Right ventricle myocardium superior (tissue), 1 donor: ENCODE measurements around the gene HSPA1B. TPM values are rescaled to one million over a fixed set of nuclear protein-coding genes. Genes with fewer than 3 reads are reported as not detected.
A peak's percentile ranks its signal among the peaks of the same experiment; 100 is the strongest.
"Not testable (repeated sequence)": the region's sequence is repeated elsewhere in the genome, so short reads cannot be mapped to it uniquely, and the experiment has no call there.

Source experiments
- ATAC-seq: fragments of 200-7000 bp; cut with Tn5 transposase; one replicate; pipeline ENCODE4 v1.9.1; 2020; ENCODE audit warnings: mild to moderate bottlenecking; ENCODE audit not compliant: poor library complexity
- DNase-seq: peaks from one replicate; pipeline ENCODE4 v3.0.0-alpha.2; 2020
- intact Hi-C: fragments of 100-400 bp; cut with DNase I; formaldehyde crosslinking; loops from one replicate; pipeline ENCODE4 v1.11.2; 2022
- long read RNA-seq: library from polyadenylated mRNA; unstranded; transcript quantifications from one replicate; pipeline ENCODE4 v2.0.0, GENCODE V29; 2021
- total RNA-seq: library from RNA; stranded (reverse); fragmentation: NEBNext Ultra II Directional; extraction: Animal tissue kit (Norgen Biotek cat#: 25700); gene quantifications from one replicate; pipeline ENCODE4 v1.2.1, GENCODE V29; 2021
- donor health status: DM: no; HTN: yes; CAD: no; lungs with severe emphysema.

HSPA1B gene
- 236 TPM for total RNA-seq
- long read RNA-seq, transcript HSPA1B-201 (1 exons, 2,521 nt) = major isoform, 81 of 86 reads
- long read RNA-seq, partial matches to known transcripts = 0 of 86 reads
- long read RNA-seq, other reads (novel, unspliced or antisense) = 5 of 86 reads

DNA sequence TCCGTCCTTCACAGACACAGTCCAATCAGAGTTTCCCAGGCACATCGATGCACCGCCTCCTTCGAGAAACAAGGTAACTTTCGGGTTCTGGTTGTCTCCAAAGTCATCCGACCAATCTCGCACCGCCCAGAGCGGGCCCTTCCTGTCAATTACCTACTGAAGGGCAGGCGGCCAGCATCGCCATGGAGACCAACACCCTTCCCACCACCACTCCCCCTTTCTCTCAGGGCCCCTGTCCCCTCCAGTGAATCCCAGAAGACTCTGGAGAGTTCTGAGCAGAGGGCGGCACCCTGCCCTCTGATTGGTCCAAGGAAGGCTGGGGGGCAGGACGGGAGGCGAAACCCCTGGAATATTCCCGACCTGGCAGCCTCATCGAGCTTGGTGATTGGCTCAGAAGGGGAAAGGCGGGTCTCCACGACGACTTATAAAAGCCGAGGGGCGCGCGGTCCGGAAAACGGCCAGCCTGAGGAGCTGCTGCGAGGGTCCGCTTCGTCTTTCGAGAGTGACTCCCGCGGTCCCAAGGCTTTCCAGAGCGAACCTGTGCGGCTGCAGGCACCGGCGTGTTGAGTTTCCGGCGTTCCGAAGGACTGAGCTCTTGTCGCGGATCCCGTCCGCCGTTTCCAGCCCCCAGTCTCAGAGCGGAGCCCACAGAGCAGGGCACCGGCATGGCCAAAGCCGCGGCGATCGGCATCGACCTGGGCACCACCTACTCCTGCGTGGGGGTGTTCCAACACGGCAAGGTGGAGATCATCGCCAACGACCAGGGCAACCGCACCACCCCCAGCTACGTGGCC, at the start of gene HSPA1B:
Gene HSPA1B (plus strand): TSS at position 453 of the 794 bp plus-strand sequence. CDS start 213 bp downstream, at position 666.
- DNase-seq = peak; percentile 100
- intact Hi-C loops = no loop called here
- peak; percentile 90 for ATAC-seq

GRCh38 chr6:31778193-31778592, 49.3 kb upstream of the HSPA1B start:
- no peak for DNase-seq
- ATAC-seq = no peak
- intact Hi-C loops = loop anchor here (10.0 kb wide), 1 partner anchor 93 kb away; the partner anchor contains the start of gene LY6G5C

DNA sequence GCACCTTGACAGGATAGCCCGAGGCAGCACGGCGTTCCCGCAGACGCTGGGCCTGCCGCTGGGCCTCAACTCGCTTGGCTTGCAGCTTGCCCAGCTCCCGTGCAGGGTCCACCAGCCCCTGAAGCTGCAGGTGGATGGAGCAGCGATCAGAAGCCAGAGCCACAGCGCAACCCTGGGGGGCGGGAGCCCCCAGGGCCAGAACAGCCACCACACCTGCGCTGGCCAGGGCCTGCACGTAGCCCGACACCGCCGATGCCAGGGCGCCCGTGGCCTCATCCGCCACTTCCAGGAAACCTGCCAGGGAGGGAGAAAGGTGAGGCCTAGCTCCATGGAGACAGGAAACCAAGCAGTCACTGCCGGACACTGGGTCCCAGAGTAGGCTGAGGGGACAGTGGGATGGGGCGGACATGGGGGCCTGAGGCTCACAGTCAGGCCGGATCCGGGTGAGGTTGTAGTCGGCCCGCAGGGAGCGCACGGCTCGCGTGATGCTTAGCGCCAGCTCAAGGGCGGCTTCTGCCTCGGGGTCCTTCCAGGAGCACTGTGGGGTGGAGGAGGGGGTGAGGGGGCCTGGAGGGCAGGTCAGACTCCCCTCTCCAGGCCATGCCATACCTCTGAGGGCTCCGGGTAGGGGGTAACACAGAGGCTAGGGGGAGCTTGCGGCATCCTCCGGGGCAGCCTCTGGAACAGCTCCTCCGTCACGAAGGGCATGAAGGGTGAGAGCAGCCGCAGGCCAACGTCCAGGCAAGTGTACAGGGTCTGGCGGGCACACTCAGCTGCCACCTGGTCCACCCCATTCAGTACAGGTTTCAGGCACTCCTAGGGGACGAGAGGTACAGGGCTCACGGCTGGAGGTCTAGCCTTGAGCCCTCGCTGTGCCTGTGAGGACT, 48.3 kb upstream of the HSPA1B start:
- DNase-seq (no peak), ATAC-seq (no peak)
- intact Hi-C loops = loop anchor here (10.0 kb wide), 1 partner anchor 94 kb away; the partner anchor contains the start of gene LY6G5C

- no peak for DNase-seq
Observed at GRCh38 chr6:31779908-31780307, 47.6 kb upstream of the HSPA1B start.

DNA sequence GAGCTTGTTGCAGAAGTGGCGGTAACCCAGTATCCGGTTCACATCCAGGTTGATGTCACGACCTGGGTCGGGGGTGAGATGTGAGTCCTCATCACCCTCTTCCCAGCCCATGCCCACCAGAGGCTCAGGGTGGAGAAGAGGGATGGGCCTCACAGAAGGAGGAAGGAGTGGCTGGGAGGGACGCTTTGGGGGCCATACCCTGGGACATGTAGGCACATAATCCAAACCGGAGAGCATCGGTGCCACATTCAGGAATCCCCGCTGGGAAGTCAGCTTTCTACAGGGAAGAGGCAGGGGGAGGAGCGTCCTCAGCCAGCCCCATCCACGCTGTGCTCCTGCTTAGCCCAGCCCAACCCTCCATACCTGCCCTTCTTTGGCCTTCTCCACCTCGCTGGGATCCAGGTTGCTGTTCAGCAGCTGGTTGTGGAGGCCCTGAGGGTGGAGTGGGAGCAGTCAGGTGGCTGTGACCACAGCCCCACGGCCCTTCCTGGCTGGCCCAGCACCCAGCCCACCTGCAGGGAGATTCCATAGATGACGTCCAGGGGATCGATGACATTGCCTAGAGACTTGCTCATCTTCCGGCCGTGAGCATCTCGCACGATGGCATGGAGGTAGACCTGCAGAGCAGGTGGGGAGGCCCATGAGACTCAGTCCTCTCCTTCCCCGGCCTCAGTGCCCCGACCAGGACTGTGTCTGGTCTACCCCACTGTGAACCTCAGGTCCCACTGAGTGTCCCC, 46.9 kb upstream of the HSPA1B start:
- ATAC-seq (no peak), DNase-seq (no peak)

More at GRCh38 chr6:31779908-31780307, 47.6 kb upstream of the HSPA1B start:
- intact Hi-C loops = loop anchor here (10.0 kb wide), 1 partner anchor 95 kb away; the partner anchor contains the start of gene LY6G5C
- no peak for ATAC-seq

DNA sequence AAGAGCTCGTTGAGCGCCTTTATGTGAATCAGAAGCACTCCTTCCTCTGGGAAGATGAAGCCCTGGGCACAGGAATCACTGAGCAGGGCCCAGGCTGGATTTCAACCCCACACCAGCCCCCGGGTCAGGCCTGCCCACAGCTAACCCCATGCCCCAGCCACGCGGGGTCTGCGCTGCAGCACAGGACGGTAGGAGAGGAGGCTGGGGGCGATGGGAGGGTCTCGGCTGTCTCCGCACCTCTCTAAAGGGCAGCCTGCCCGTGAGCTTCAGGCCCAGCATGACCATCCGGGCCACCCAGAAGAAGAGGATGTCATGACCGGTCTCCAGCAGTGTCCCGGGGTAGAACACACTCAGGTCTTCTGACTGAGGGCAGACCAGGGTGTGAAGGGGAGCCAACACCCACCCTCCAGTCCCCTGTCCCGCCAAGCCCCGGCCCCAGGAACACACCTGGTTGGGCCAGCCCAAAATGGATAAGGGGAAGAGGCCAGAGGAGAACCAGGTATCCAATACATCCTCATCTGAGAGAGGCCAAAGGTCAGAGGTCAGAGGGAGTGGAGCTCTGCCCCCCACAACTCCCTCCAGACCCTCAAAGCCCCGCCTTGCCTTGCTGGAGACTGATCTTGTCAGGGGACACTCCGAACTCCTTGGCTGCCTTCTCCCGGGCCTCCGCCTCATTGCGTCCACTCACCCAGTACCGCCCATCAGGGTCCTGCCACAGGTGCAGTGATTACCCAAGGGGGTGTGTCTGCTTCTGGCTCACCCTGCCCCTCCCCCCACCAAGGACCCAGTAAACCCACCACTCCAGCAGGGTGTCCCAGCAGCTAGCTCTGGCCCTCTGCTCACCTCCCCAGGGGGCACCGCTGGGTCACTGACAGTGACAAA, 46.1 kb upstream of the HSPA1B start:
- no peak for DNase-seq
- intact Hi-C loops = no loop called here

More for the DNA sequence above, 46.9 kb upstream of the HSPA1B start:
- intact Hi-C loops = no loop called here

GRCh38 chr6:31782126-31782855, 45.2 kb upstream of the HSPA1B start:
- DNase-seq = no peak
- intact Hi-C loops = no loop called here
- no peak for ATAC-seq

More for the DNA sequence above, 46.1 kb upstream of the HSPA1B start:
- ATAC-seq = no peak

DNA sequence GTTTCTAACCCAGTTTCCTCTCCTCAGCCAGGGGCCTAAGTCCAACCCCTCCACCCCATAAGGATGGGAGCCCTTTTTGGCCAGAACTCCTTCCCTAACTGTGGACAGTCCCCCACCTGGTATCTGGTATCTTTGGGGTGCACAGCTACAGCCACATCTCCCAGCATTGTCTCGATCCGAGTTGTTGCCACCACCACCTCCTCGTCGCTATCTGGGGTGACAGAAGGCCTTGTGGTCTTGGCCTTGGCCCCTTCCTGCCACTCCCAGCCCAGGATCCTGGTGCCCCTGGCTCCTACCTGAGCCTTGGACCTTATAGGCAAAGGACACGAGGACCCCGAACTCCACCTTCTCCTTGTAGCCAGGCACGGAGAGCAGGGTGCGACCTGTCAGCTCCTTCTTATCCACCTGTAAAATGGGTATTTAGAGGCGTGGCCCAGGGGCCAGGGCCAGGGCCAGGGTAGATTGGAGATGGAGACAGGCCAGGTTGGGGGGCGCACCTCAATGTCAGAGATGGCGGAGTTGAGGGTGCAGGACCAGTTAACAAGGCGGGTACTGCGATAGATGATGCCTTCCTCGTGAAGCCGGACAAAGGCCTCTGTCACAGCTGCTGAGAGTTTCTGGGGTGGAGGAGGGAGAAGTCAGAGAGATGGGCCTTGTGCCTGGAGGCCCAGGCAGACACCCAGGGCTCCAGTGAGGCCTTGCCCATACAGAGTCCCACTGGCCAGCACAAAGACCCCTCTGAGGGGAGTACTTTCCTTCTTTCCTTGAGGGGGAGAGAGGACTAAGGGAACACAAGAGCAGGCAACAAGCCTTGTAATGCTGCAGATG, 43.2 kb upstream of the HSPA1B start:
- no peak for DNase-seq
- intact Hi-C loops = no loop called here
- no peak for ATAC-seq

DNA sequence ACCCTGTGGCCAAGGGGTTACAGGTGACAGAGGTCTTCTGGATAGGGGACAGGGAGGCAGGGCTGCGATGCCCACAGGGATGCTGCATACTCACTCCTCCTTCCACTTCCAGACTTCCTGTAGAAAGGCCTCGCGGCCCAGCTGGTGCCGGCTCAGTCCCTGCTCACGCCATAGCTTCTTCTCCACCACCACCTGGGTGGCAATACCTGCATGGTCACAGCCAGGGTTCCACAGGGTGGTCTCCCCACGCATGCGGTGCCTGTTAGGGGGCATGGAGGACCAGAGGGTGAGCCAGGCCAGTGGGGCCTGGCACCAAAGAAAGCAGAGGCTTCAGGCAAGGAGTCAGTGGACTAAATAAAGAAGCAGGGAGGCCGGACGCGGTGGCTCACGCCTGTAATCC, 42.1 kb upstream of the HSPA1B start:
- no peak for DNase-seq
- no peak for ATAC-seq
- intact Hi-C loops = no loop called here

DNA sequence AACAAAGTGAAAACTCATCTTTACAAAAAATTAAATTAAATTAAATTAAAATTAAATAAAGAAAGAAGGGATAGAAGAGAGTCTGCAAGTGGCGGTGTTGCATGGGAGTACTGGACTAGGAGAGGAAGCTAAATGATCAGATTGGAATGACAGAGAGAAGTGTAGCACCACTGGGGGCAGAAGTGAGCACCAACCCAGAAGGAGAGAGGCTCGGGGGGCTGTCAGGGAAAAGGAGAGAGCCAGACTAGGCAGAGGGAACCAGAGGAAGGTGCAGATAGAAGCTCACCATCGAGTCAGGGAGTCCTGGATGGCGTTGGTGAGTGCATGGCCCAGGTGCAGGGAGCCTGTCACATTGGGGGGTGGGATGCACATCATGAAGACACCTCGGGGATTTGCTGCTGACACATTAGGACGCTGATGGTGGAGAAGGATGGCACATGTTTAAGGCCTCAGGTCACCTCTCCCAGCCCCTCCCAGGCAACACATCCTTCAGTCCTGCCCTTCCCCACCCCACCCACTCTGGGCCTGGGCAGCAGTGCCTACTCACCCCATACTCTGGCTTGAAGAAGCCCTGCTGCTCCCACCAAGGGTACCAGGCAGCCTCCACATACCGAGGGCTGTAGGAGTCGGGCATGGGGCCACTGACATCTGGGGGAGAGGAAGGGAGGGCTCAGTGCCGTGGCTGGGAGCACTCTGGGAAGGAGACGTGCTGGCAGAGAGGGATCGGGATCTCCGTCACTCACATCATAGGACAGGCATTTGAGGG, 36.0 kb upstream of the HSPA1B start:
- no peak for ATAC-seq
- no peak for DNase-seq
- intact Hi-C loops = no loop called here

GRCh38 chr6:31792090-31792374, 35.5 kb upstream of the HSPA1B start:
- ATAC-seq (no peak), DNase-seq (no peak)
- intact Hi-C loops = no loop called here

- intact Hi-C loops = no loop called here
- DNase-seq (no peak), ATAC-seq (no peak)
Observed at GRCh38 chr6:31792761-31793171, 34.8 kb upstream of the HSPA1B start.

GRCh38 chr6:31793927-31794245, 33.7 kb upstream of the HSPA1B start:
- ATAC-seq, intact Hi-C loops, DNase-seq: not testable (repeated sequence)

- intact Hi-C loops = no loop called here
- ATAC-seq (no peak), DNase-seq (no peak)
Observed at GRCh38 chr6:31794294-31794865, 33.2 kb upstream of the HSPA1B start.

- no peak for DNase-seq
- intact Hi-C loops = no loop called here
- ATAC-seq = peak; percentile 38
Observed at GRCh38 chr6:31794866-31795615, 32.5 kb upstream of the HSPA1B start.
